ENCODE data around the gene FAM200A. TPM values are rescaled to one million over a fixed set of nuclear protein-coding genes. Genes with fewer than 3 reads are reported as not detected.
A peak's percentile ranks its signal among the peaks of the same experiment; 100 is the strongest.

The FAM200A gene
- total and polyA plus RNA-seq, 2 of the 13 experiments (the other 11 are each of a cell fraction or from before 2014, with no cell fraction given), result 4.7 to 6.3 TPM

DNA sequence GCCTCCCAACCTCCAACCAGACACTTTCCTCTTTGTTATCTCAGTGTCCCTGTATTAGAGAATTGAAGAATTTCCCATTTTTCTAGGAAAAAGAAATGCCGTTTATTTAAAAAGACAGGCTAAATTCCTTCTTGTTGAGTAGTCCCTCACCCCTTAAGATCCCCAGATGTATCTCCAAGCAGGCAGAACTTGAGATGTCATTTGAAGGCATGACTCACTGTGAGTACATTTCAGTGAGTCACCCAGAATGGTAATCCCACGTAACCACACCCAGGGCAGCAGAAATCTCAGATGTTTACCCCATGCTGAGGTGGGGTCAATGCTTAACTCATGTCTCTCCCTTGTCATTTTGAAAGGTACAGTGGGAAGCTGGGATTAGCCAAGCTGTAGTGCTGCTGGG is 10.9 kb upstream of the FAM200A start (continued):
- TF ChIP-seq JUN (CRISPR knock-in tag; IDR thresholded peaks at IDR 0.05) (0 out of 2 replicates have a peak, but pooled peaks have one; percentile 40), ZNF605 (CRISPR knock-in tag; IDR thresholded peaks at IDR 0.05) (no peak), MIER3 (CRISPR knock-in tag; IDR thresholded peaks at IDR 0.05; ENCODE audit: borderline replicate concordance) (no peak), RBM39 (IDR thresholded peaks at IDR 0.05; ENCODE audit: low read depth, low read length, poor library complexity, severe bottlenecking) (no peak), MAFG (CRISPR knock-in tag; IDR thresholded peaks at IDR 0.05) (no peak), SIN3A (IDR thresholded peaks at IDR 0.05; ENCODE audit: borderline replicate concordance, low read depth, low read length) (0 out of 2 replicates have a peak, but pooled peaks have one; percentile 50), ZNF839 (CRISPR knock-in tag; IDR thresholded peaks at IDR 0.05; ENCODE audit: borderline replicate concordance) (no peak), ZNF17 (CRISPR knock-in tag; IDR thresholded peaks at IDR 0.05) (no peak), RXRB (CRISPR knock-in tag; IDR thresholded peaks at IDR 0.05; ENCODE audit: borderline replicate concordance) (no peak), ZNF660 (CRISPR knock-in tag; IDR thresholded peaks at IDR 0.05; ENCODE audit: borderline replicate concordance, low read depth) (no peak), MIER2 (CRISPR knock-in tag; IDR thresholded peaks at IDR 0.05) (no peak), HDAC6 (IDR thresholded peaks at IDR 0.05; ENCODE audit: low read depth, low read length) (no peak), ZNF850 (CRISPR knock-in tag; conservative IDR thresholded peaks at IDR 0.05) (no peak), HIVEP1 (CRISPR knock-in tag; IDR thresholded peaks at IDR 0.05) (no peak), HNRNPL (IDR thresholded peaks at IDR 0.05; ENCODE audit: low read depth, low read length) (no peak), FOXA1 (IDR thresholded peaks at IDR 0.05) (no peak), FOXA1 (CRISPR knock-in tag; IDR thresholded peaks at IDR 0.05) (0 out of 2 replicates have a peak, but pooled peaks have one; percentile 26), DNMT3B (CRISPR knock-in tag; conservative IDR thresholded peaks at IDR 0.05) (no peak)
- TF ChIP-seq, protein P1, sequence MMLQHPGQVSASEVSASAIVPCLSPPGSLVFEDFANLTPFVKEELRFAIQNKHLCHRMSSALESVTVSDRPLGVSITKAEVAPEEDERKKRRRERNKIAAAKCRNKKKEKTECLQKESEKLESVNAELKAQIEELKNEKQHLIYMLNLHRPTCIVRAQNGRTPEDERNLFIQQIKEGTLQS (CRISPR knock-in tag; IDR thresholded peaks at IDR 0.05), result 0 out of 2 replicates have a peak, but pooled peaks have one; percentile 33
- TF ChIP-seq, protein P2, sequence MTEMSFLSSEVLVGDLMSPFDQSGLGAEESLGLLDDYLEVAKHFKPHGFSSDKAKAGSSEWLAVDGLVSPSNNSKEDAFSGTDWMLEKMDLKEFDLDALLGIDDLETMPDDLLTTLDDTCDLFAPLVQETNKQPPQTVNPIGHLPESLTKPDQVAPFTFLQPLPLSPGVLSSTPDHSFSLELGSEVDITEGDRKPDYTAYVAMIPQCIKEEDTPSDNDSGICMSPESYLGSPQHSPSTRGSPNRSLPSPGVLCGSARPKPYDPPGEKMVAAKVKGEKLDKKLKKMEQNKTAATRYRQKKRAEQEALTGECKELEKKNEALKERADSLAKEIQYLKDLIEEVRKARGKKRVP (CRISPR knock-in tag; IDR thresholded peaks at IDR 0.05), result 0 out of 4 replicates have a peak, but pooled peaks of 1 of the 2 experiments have one; percentile 14
- TF ChIP-seq, protein P3, sequence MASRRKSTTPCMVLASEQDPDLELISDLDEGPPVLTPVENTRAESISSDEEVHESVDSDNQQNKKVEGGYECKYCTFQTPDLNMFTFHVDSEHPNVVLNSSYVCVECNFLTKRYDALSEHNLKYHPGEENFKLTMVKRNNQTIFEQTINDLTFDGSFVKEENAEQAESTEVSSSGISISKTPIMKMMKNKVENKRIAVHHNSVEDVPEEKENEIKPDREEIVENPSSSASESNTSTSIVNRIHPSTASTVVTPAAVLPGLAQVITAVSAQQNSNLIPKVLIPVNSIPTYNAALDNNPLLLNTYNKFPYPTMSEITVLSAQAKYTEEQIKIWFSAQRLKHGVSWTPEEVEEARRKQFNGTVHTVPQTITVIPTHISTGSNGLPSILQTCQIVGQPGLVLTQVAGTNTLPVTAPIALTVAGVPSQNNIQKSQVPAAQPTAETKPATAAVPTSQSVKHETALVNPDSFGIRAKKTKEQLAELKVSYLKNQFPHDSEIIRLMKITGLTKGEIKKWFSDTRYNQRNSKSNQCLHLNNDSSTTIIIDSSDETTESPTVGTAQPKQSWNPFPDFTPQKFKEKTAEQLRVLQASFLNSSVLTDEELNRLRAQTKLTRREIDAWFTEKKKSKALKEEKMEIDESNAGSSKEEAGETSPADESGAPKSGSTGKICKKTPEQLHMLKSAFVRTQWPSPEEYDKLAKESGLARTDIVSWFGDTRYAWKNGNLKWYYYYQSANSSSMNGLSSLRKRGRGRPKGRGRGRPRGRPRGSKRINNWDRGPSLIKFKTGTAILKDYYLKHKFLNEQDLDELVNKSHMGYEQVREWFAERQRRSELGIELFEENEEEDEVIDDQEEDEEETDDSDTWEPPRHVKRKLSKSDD (CRISPR knock-in tag; IDR thresholded peaks at IDR 0.05; ENCODE audit: low read depth), result no peak
- TF ChIP-seq, protein P4, sequence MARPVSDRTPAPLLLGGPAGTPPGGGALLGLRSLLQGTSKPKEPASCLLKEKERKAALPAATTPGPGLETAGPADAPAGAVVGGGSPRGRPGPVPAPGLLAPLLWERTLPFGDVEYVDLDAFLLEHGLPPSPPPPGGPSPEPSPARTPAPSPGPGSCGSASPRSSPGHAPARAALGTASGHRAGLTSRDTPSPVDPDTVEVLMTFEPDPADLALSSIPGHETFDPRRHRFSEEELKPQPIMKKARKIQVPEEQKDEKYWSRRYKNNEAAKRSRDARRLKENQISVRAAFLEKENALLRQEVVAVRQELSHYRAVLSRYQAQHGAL (CRISPR knock-in tag; IDR thresholded peaks at IDR 0.05; ENCODE audit: not compliant biosample characterization), result no peak
- TF ChIP-seq, protein P5, sequence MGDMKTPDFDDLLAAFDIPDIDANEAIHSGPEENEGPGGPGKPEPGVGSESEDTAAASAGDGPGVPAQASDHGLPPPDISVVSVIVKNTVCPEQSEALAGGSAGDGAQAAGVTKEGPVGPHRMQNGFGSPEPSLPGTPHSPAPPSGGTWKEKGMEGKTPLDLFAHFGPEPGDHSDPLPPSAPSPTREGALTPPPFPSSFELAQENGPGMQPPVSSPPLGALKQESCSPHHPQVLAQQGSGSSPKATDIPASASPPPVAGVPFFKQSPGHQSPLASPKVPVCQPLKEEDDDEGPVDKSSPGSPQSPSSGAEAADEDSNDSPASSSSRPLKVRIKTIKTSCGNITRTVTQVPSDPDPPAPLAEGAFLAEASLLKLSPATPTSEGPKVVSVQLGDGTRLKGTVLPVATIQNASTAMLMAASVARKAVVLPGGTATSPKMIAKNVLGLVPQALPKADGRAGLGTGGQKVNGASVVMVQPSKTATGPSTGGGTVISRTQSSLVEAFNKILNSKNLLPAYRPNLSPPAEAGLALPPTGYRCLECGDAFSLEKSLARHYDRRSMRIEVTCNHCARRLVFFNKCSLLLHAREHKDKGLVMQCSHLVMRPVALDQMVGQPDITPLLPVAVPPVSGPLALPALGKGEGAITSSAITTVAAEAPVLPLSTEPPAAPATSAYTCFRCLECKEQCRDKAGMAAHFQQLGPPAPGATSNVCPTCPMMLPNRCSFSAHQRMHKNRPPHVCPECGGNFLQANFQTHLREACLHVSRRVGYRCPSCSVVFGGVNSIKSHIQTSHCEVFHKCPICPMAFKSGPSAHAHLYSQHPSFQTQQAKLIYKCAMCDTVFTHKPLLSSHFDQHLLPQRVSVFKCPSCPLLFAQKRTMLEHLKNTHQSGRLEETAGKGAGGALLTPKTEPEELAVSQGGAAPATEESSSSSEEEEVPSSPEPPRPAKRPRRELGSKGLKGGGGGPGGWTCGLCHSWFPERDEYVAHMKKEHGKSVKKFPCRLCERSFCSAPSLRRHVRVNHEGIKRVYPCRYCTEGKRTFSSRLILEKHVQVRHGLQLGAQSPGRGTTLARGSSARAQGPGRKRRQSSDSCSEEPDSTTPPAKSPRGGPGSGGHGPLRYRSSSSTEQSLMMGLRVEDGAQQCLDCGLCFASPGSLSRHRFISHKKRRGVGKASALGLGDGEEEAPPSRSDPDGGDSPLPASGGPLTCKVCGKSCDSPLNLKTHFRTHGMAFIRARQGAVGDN (CRISPR knock-in tag; IDR thresholded peaks at IDR 0.05), result no peak

Measured in HepG2 (cell line).